Osteoblast (primary cell): ENCODE data around the gene OR6C74. TPM values are rescaled to one million over a fixed set of nuclear protein-coding genes. Genes with fewer than 3 reads are reported as not detected.

Source experiments
- DNase-seq: peaks from one replicate; pipeline ENCODE4 v3.0.0; 2011; ENCODE audit warnings: low spot score, mixed read lengths; ENCODE audit not compliant: insufficient read length; ENCODE audit errors: missing footprints
- H2AFZ ChIP-seq: 2 replicates; pipeline ENCODE4 v1.6.0; 2011; ENCODE audit warnings: mild to moderate bottlenecking, low read length
- H3K27ac ChIP-seq: 2 replicates; pipeline ENCODE4 v1.5.1; 2011; ENCODE audit warnings: mild to moderate bottlenecking, low read depth, low read length, moderate library complexity
- H3K27me3 ChIP-seq: 2 replicates; pipeline ENCODE4 v1.6.0; 2012; ENCODE audit warnings: mild to moderate bottlenecking, control low read depth, inconsistent platforms, low read length, moderate library complexity; ENCODE audit not compliant: insufficient read depth
- H3K36me3 ChIP-seq: 2 replicates; pipeline ENCODE4 v1.5.1; 2011; ENCODE audit warnings: mild to moderate bottlenecking, low read length, control low read depth, moderate library complexity; ENCODE audit not compliant: insufficient read depth
- H3K4me1 ChIP-seq: 2 replicates; pipeline ENCODE4 v1.5.1; 2011; ENCODE audit warnings: mild to moderate bottlenecking, low read length, control low read depth, moderate library complexity; ENCODE audit not compliant: insufficient read depth
- H3K4me2 ChIP-seq: 2 replicates; pipeline ENCODE4 v1.6.0; 2011; ENCODE audit warnings: mild to moderate bottlenecking, low read length; ENCODE audit not compliant: insufficient read depth
- H3K4me3 ChIP-seq: fragments of 200-600 bp; sonication (generic); 3 replicates; pipeline ENCODE4 v1.5.1; 2012; ENCODE audit warnings: mild to moderate bottlenecking, low read length, inconsistent platforms; ENCODE audit not compliant: insufficient read depth
- H3K79me2 ChIP-seq: 2 replicates; pipeline ENCODE4 v1.6.0; 2012; ENCODE audit warnings: mild to moderate bottlenecking, low read length, control low read depth, inconsistent platforms; ENCODE audit not compliant: insufficient read depth
- H3K9me3 ChIP-seq: 2 replicates; pipeline ENCODE4 v1.5.1; 2011; ENCODE audit warnings: low read depth, low read length, control low read depth
- H4K20me1 ChIP-seq: 2 replicates; pipeline ENCODE4 v1.6.0; 2012; ENCODE audit warnings: mild to moderate bottlenecking, low read length, control low read depth; ENCODE audit not compliant: insufficient read depth
- CTCF ChIP-seq: IDR thresholded peaks from 2 replicates; pipeline ENCODE4 v1.5.1; 2011; ENCODE audit warnings: mild to moderate bottlenecking, low read depth, low read length, moderate library complexity; ENCODE audit errors: extremely low read depth
- total RNA-seq: library from RNA; depleted of rRNA; stranded (reverse); fragments of >200 nt; gene quantifications from 2 replicates; pipeline ENCODE4 v1.2.3, GENCODE V29; 2012

OR6C74 gene
- total RNA-seq, 1 donor, result not detected

- no peak overlapping the region for H3K4me3 ChIP-seq
- H3K4me2 ChIP-seq, result no peak overlapping the region
- no peak overlapping the region for H2AFZ ChIP-seq
- H3K27me3 ChIP-seq, result no peaks in the 10 kb centered on the region
- H3K27ac ChIP-seq, result no peak overlapping the region
- no peaks in the 10 kb centered on the region for H3K36me3 ChIP-seq
- H4K20me1 ChIP-seq, result no peaks in the 10 kb centered on the region
- no peak for DNase-seq
- no peaks in the 10 kb centered on the region for H3K79me2 ChIP-seq
- no peaks in the 10 kb centered on the region for H3K9me3 ChIP-seq
- TF ChIP-seq CTCF, result no peak
- H3K4me1 ChIP-seq, result no peaks in the 10 kb centered on the region
Measured at GRCh38 chr12:55258303-55258702, 13.9 kb downstream of the OR6C74 start.

- H3K4me1 ChIP-seq, result no peaks in the 10 kb centered on the region
- H2AFZ ChIP-seq, result no peak overlapping the region
- no peak overlapping the region for H3K4me2 ChIP-seq
- H3K9me3 ChIP-seq, result peaks cover 2% of the 10 kb centered on the region
- H3K27me3 ChIP-seq, result no peaks in the 10 kb centered on the region
- no peak overlapping the region for H3K27ac ChIP-seq
- H4K20me1 ChIP-seq, result no peaks in the 10 kb centered on the region
- no peaks in the 10 kb centered on the region for H3K36me3 ChIP-seq
- no peak overlapping the region for H3K4me3 ChIP-seq
- H3K79me2 ChIP-seq, result no peaks in the 10 kb centered on the region
- DNase-seq, result no peak
- no peak for TF ChIP-seq CTCF
Measured at GRCh38 chr12:55280991-55281390, 36.6 kb downstream of the OR6C74 start.

- Histone ChIP-seq H3K36me3 (no peaks in the 10 kb centered on the region), H3K27me3 (no peaks in the 10 kb centered on the region), H2AFZ (no peak overlapping the region), H3K4me3 (no peak overlapping the region), H3K4me2 (no peak overlapping the region), H3K9me3 (no peaks in the 10 kb centered on the region), H3K27ac (no peak overlapping the region), H3K4me1 (no peaks in the 10 kb centered on the region), H3K79me2 (no peaks in the 10 kb centered on the region), H4K20me1 (no peaks in the 10 kb centered on the region)
- no peak for DNase-seq
- TF ChIP-seq CTCF, result no peak
Measured at GRCh38 chr12:55289999-55290398, 45.6 kb downstream of the OR6C74 start.

Other genes starting within 250 kb of the OR6C74 start
- not detected in 2 replicates for gene NEUROD4, start 224.6 kb upstream of the OR6C74 start, total RNA-seq
- gene OR9K2, start 118.2 kb upstream of the OR6C74 start, total RNA-seq, result not detected in 2 replicates
- not detected in 2 replicates for gene OR10A7, start 23.6 kb upstream of the OR6C74 start, total RNA-seq
- gene OR6C6, start 52.0 kb downstream of the OR6C74 start, total RNA-seq, result not detected in 2 replicates
- not detected in 2 replicates for gene OR6C1, start 69.7 kb downstream of the OR6C74 start, total RNA-seq
- not detected in 2 replicates for gene OR6C3, start 86.1 kb downstream of the OR6C74 start, total RNA-seq
- gene OR6C75, start 118.4 kb downstream of the OR6C74 start, total RNA-seq, result not detected in 2 replicates
- not detected in 2 replicates for gene OR6C65, start 155.9 kb downstream of the OR6C74 start, total RNA-seq
- gene OR6C76, start 181.6 kb downstream of the OR6C74 start, total RNA-seq, result not detected in 2 replicates
- not detected in 2 replicates for gene OR6C2, start 199.5 kb downstream of the OR6C74 start, total RNA-seq
- gene OR6C70, start 225.5 kb downstream of the OR6C74 start, total RNA-seq, result not detected in 2 replicates
- not detected in 2 replicates for gene OR6C68, start 247.8 kb downstream of the OR6C74 start, total RNA-seq